OCI-LY7 (cell line): ENCODE data around the gene ZNF154. TPM values are rescaled to one million over a fixed set of nuclear protein-coding genes. Genes with fewer than 3 reads are reported as not detected.

ENCODE experiments used
- BruUV-seq: library from RNA; stranded (reverse); fragments of 400-500 nt; replicated peaks from 2 replicates; lab custom pipeline; 2021; lab: Mats Ljungman, UMichigan
- CTCF ChIA-PET: fragments of 300-600 bp; sonication (Branson Sonifier 250); formaldehyde crosslinking; loops from one replicate; lab custom pipeline; 2022; ENCODE audit warnings: antibody characterized with exemption; ENCODE audit not compliant: unreplicated experiment; lab: Charles Lee
- POLR2A ChIA-PET: fragments of 300-600 bp; sonication (Branson Sonifier 250); formaldehyde crosslinking; loops from one replicate; lab custom pipeline; 2022; ENCODE audit warnings: antibody characterized with exemption; lab: Charles Lee
- DNase-seq: peaks from one replicate; pipeline ENCODE4 v3.0.0-alpha.2; 2015; ENCODE audit warnings: low spot score
- H2AFZ ChIP-seq: fragments of 200-600 bp; sonication (generic), shearing (Covaris generic); 2 replicates; pipeline ENCODE4 v1.6.1; 2014; ENCODE audit warnings: mild to moderate bottlenecking, antibody characterized with exemption, low read length, moderate library complexity
- H3K27ac ChIP-seq: fragments of 200-600 bp; sonication (generic); 2 replicates; pipeline ENCODE4 v1.5.1; 2014; ENCODE audit warnings: mixed run types, low read depth, mild to moderate bottlenecking, moderate library complexity, low read length, inconsistent platforms; ENCODE audit not compliant: poor library complexity, severe bottlenecking
- H3K36me3 ChIP-seq: fragments of 200-600 bp; sonication (generic); 2 replicates; pipeline ENCODE4 v1.6.1; 2014; ENCODE audit warnings: mild to moderate bottlenecking, antibody characterized with exemption, low read length, moderate library complexity, mixed read lengths; ENCODE audit not compliant: insufficient read depth
- H3K4me1 ChIP-seq: fragments of 200-600 bp; sonication (generic); 2 replicates; pipeline ENCODE4 v1.5.1; 2014; ENCODE audit warnings: mild to moderate bottlenecking, low read length; ENCODE audit not compliant: insufficient read depth, poor library complexity, severe bottlenecking
- H3K4me2 ChIP-seq: fragments of 200-600 bp; sonication (generic); 2 replicates; pipeline ENCODE4 v1.6.1; 2014; ENCODE audit warnings: mild to moderate bottlenecking, low read length
- H3K4me3 ChIP-seq: fragments of 200-600 bp; sonication (generic); 2 replicates; pipeline ENCODE4 v1.5.1; 2014; ENCODE audit warnings: mild to moderate bottlenecking, low read depth, low read length; ENCODE audit not compliant: poor library complexity, severe bottlenecking
- H3K79me2 ChIP-seq: fragments of 200-600 bp; sonication (generic); 2 replicates; pipeline ENCODE4 v1.6.1; 2016; ENCODE audit warnings: low read depth, mild to moderate bottlenecking, low read length, moderate library complexity, mixed read lengths; ENCODE audit not compliant: insufficient read depth
- H3K9me2 ChIP-seq: fragments of 200-600 bp; sonication (generic); 2 replicates; pipeline ENCODE4 v1.6.1; 2016; ENCODE audit warnings: mild to moderate bottlenecking, low read length, mixed read lengths; ENCODE audit not compliant: insufficient read depth
- H3K9me3 ChIP-seq: fragments of 200-600 bp; sonication (generic); 2 replicates; pipeline ENCODE4 v1.6.1; 2014; ENCODE audit warnings: mild to moderate bottlenecking, mixed run types, low read length, mixed read lengths
- H4K20me1 ChIP-seq: fragments of 200-600 bp; sonication (generic); 2 replicates; pipeline ENCODE4 v1.6.1; 2014; ENCODE audit warnings: mild to moderate bottlenecking, antibody characterized with exemption, low read length, moderate library complexity, mixed read lengths; ENCODE audit not compliant: insufficient read depth
- EZH2phosphoT487 ChIP-seq: fragments of 200-600 bp; sonication (generic); IDR thresholded peaks from 2 replicates; pipeline ENCODE4 v1.6.1; 2018; ENCODE audit warnings: low read depth, borderline replicate concordance, mild to moderate bottlenecking, mixed run types, antibody characterized with exemption, low read length, moderate library complexity, mixed read lengths
- intact Hi-C: fragments of 100-400 bp; cut with micrococcal nuclease; formaldehyde crosslinking; loops from one replicate; pipeline ENCODE4 v1.10.0; 2022; ENCODE audit not compliant: unreplicated experiment
- total RNA-seq, 2 experiments: library from RNA; depleted of rRNA in 1 of 2; stranded (reverse); fragments of >200 nt in 1 of 2; shearing (Covaris generic) in 1 of 2; gene quantifications; 2 replicates each; pipeline ENCODE4 v1.2.3, GENCODE V29; 2014 to 2022
- TF ChIP-seq, protein P1 (sequence below): fragments of 200-600 bp; sonication (generic); conservative IDR thresholded peaks from 2 replicates; pipeline ENCODE4 v1.5.1; 2014; ENCODE audit warnings: mild to moderate bottlenecking, antibody characterized with exemption, low read length, moderate library complexity, mixed read lengths

The ZNF154 gene
- total RNA-seq, 2 experiments from 2014 or later, result not detected

GRCh38 chr19:57665261-57665806 lies 43.7 kb downstream of the ZNF154 start:
- ChIA-PET CTCF (no interaction called here), POLR2A (no interaction called here)
- Histone ChIP-seq H3K4me1 (no peaks in the 10 kb centered on the region), H3K4me2 (no peak overlapping the region), H3K4me3 (no peak overlapping the region), H3K9me2 (no peaks in the 10 kb centered on the region), H4K20me1 (no peaks in the 10 kb centered on the region), H2AFZ (no peak overlapping the region), H3K27ac (no peak overlapping the region), H3K36me3 (no peaks in the 10 kb centered on the region), H3K79me2 (no peaks in the 10 kb centered on the region), H3K9me3 (no peaks in the 10 kb centered on the region)
- intact Hi-C loops, result no loop called here
- TF ChIP-seq, protein P1, sequence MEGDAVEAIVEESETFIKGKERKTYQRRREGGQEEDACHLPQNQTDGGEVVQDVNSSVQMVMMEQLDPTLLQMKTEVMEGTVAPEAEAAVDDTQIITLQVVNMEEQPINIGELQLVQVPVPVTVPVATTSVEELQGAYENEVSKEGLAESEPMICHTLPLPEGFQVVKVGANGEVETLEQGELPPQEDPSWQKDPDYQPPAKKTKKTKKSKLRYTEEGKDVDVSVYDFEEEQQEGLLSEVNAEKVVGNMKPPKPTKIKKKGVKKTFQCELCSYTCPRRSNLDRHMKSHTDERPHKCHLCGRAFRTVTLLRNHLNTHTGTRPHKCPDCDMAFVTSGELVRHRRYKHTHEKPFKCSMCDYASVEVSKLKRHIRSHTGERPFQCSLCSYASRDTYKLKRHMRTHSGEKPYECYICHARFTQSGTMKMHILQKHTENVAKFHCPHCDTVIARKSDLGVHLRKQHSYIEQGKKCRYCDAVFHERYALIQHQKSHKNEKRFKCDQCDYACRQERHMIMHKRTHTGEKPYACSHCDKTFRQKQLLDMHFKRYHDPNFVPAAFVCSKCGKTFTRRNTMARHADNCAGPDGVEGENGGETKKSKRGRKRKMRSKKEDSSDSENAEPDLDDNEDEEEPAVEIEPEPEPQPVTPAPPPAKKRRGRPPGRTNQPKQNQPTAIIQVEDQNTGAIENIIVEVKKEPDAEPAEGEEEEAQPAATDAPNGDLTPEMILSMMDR, result no peak
- no peak for TF ChIP-seq EZH2phosphoT487
- BruUV-seq, result no TSS peak
- no peak for DNase-seq

GRCh38 chr19:57664269-57665127 lies 44.5 kb downstream of the ZNF154 start:
- H3K27ac ChIP-seq, result no peak overlapping the region
- no peak for TF ChIP-seq EZH2phosphoT487
- TF ChIP-seq, protein P1, result no peak
- no peak for DNase-seq
- no peaks in the 10 kb centered on the region for H3K9me3 ChIP-seq
- H3K9me2 ChIP-seq, result no peaks in the 10 kb centered on the region
- no peaks in the 10 kb centered on the region for H4K20me1 ChIP-seq
- H3K36me3 ChIP-seq, result no peaks in the 10 kb centered on the region
- H3K4me3 ChIP-seq, result no peak overlapping the region
- H3K79me2 ChIP-seq, result no peaks in the 10 kb centered on the region
- H2AFZ ChIP-seq, result no peak overlapping the region
- H3K4me1 ChIP-seq, result no peaks in the 10 kb centered on the region
- no peak overlapping the region for H3K4me2 ChIP-seq
- intact Hi-C loops, result no loop called here
- ChIA-PET CTCF (no interaction called here), POLR2A (no interaction called here)
- no TSS peak for BruUV-seq

DNA sequence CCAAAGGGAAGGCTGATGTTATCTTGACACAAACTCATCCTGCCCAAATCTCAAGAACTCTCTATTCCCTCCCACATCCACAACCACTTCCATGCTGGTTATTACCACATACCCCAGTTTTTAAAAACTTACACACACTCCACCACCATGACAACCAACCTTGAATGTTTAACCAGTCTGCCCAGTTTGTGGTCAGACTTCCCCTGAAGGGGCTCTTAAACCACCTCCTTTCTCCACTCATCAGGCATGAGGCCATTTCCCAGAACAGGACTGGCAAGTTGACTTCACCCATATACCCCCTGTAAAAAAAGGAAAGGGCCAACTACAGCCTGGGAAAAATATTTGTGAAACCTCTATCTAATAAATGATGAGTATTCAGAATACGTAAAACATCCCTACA lies 52.7 kb downstream of the ZNF154 start:
- Histone ChIP-seq H3K27ac (no peak overlapping the region), H3K9me3 (no peaks in the 10 kb centered on the region), H3K79me2 (no peaks in the 10 kb centered on the region), H3K36me3 (no peaks in the 10 kb centered on the region), H4K20me1 (no peaks in the 10 kb centered on the region), H2AFZ (no peak overlapping the region), H3K4me2 (no peak overlapping the region), H3K4me3 (no peak overlapping the region), H3K4me1 (no peaks in the 10 kb centered on the region), H3K9me2 (no peaks in the 10 kb centered on the region)
- intact Hi-C loops, result no loop called here
- POLR2A ChIA-PET, result no interaction called here
- no peak for TF ChIP-seq EZH2phosphoT487
- TF ChIP-seq, protein P1, result no peak
- BruUV-seq, result no TSS peak
- DNase-seq, result no peak
- CTCF ChIA-PET, result no interaction called here
